Activated T-cell treated with anti-CD3 and anti-CD28 coated beads for 24 hours (primary cell): ENCODE measurements around the gene FUT3.
A peak's percentile ranks its signal among the peaks of the same experiment; 100 is the strongest.

Source experiments
- DNase-seq: peaks from one replicate; pipeline ENCODE4 v3.0.0-alpha.2; 2020; ENCODE audit warnings: low read depth

The FUT3 gene

DNA sequence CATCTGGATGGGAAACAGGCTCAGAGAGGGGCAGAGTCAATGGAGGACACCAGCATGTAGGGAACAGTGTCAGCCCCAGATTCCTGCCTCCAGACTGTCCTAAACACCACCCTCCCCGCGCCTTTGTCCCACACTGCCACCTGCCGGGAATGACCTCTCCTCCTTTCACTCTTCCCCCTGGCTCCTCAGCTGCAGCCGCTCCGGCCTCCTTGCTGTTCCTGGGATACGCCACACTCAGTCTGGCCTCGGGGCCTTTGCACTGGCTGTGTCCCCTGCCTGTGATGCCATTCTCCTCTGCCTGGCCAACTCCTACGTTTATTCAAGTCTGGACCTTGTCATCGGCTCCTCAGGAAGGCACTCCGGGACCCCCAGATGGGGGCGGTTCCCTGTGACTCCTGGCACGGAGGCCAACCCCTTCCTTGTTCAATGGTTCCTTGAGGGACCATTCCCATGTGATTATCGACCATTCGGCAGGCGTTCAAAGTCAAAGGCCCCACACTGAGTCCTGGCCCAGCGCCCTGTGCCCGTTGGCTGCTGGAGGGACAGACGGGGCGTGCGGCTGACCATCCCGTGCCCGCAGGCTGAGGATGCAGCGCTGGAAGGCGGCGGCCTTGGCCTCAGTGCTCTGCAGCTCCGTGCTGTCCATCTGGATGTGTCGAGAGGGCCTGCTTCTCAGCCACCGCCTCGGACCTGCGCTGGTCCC, 27.5 kb downstream of the FUT3 start:
- DNase-seq = no peak

DNA sequence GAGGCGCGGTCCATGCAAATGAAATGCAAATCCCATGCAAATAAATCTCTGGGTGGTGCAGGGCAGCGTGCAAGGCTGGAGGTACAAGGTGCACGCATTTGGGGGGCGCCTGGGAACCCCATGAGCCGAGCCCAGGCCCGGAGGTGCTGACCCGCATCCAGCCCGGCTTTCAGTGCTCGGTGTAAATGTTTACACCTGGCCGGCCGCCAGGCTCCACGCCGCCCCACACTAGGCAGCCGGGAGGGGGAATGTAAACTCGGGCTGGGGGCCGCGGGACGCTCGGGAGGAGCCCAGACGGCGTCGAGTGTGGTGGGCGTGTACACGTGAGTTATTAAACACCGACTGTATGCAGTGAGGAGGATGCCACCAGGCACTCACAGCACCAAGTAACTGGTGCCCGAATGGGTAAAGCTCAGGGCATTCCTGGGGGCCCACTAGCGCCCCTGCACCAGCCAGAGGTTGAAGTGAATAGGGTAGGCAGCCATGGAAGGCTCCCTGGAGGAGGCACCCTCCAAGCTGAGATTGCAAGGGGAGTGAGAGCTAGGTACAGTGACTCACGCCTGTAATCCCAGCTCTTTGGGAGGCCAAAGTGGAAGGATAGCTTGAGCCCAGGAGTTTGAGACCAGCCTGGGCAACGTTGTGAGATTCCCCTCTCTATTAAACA, 28.9 kb downstream of the FUT3 start:
- no peak for DNase-seq

DNA sequence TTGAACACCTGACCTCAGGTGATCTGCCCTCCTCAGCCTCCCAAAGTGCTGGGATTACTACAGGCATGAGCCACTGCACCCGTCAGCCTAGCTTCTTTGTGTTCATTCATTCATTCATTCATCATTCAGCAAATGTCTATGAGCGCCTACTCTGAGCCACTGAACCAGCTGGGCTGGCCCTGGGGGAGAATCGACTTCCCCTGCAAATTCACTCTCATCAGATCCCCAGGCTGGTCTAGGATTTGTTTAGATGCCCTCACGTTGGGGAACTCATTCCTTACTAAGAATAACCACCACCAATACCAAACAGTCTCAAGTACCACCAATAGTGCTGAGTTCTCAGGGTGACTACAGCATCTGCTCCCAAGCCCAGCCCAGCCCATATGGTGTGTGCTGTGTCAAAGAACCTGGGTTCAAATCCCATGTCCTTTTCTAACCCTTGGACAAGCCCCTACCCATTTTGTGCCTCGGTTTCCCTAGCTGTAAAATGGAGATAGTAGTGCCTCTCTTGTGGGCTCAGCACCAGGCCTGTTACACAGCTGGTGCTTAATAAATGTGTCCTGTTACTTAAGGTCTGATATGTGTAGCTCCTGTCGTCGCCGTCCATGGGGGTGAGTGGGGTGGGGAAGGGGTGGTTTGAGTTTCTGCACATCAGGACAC, 29.6 kb downstream of the FUT3 start:
- DNase-seq = no peak

DNA sequence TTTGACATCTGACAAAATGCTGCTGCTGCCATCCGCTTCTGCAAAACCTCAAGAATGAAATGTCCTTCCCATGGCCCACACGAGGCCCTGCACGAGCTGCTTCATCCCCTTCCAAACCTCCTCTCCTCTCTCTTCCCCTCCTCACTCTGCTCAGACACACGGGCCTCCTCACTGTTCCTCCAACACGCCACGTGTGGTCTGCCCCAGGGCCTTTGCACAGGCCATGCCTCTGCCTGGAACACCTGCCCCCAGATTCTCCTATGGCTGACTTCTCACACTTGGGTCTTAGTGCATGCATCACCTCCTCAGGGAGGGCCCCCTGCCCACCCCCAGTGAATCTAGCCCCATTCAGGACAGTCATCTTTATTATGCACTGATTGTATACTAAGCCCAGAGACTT, 30.5 kb downstream of the FUT3 start:
- DNase-seq = no peak

DNA sequence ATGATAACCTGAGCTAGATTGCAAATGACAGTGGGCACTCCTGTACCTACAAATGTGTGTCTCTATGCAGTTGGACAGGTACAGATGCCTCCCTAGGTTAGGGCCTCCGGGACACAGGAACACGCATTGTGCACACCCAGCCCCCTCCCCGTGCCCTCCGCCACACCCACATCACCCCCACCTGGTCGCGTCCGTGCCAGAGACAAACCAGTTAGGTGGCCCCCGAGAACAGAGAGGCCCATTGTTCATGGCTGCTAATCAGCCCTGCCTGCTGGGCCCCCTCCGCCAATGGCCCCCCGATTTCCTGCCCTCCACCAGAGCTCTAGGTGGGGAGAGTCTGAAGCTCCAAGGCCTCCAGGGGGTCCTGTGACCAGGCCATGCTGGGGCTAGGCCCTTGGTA, 32.7 kb downstream of the FUT3 start:
- no peak for DNase-seq

DNA sequence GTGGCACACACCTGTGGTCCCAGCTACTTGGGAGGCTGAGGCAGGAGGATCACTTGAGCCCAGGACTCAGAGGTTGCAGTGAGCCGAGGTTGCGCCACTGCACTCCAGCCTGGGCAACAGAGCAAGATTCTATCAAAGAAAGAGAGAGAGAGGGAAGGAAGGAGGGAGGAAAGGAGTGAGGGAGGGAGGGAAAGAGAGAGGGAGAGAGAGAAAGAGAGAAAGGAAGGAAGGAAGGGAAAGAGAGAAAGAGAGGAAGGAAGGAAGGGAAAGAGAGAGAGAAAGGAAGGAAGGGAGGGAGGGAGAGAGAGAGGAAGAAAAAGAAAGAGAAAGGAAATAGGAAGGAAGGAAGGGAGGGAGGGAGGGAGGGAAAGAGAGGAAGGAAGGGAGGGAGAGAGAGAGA, 34.0 kb downstream of the FUT3 start:
- no peak for DNase-seq

DNA sequence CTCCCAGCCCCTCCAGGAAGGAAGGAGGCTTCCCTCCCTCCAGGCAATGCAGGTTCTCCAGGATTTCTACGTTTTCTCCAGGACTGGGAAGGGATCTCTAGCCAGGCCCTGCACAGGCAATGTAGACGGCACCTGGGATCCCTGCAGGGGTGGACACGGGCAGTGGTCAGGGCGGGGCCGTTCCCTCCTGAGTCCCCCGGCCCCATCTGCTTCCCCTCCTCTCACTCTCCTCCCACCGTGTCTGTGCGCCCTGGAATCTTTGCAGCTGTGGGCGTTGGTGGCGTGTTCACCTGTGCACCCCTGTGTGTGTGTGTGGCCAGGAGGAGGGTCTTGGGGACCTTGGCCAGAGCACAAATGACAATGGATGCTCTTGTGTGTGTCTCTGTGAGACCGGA, 36.4 kb downstream of the FUT3 start:
- no peak for DNase-seq

DNA sequence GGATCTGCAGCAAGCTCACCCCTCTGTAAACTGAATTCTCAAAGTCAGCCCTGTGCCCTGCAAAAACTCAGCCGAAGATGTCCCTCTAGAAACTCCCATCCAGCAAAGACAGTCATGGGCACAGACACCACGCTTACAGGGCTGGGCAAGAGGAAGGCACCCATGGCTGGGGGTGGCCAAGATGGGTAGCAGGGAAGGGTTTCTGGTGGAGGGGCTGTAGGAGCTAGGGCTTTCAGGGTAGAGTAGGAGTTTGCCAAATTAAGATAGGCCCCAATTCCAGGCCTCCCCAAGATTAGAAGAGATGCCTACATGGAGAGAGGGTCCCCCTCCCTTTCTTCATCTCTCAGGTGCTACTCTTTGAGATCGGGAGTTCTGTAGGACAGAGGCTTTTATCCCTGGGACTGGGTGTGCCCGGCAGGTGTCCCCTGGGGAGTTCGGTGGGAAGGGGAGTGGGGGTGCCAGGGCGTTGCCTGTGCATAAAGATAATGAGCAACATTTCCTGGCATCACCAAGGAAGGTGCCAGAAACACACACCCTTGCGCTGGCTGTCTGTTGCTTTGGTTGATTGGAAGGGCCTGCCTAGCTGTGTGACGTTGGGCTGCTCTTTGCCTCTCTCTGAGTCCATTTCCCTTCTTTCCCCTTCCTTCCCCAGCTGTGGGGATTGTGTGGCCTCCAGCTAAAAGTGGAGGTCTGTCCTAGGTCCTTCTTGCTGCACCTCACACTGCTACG, 37.0 kb downstream of the FUT3 start:
- DNase-seq = no peak

DNA sequence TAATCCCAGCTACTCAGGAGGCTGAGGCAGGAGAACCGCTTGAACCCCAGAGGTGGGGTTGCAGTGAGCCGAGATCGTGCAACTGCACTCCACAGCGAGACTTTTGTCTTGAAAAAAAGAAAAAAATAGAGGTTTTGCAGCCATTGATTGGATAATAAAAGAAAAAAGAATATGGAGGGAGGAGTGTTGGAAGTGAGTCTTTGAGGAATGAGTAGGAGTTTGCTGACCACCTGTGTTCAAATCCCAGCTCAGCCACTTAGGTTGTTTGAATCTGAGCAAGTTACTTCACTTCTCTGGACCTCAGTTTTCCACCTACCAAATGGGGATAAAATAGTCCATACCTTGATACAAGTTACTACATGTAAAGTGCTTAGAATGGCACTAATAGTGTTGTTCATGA, 40.1 kb downstream of the FUT3 start:
- DNase-seq = no peak

DNA sequence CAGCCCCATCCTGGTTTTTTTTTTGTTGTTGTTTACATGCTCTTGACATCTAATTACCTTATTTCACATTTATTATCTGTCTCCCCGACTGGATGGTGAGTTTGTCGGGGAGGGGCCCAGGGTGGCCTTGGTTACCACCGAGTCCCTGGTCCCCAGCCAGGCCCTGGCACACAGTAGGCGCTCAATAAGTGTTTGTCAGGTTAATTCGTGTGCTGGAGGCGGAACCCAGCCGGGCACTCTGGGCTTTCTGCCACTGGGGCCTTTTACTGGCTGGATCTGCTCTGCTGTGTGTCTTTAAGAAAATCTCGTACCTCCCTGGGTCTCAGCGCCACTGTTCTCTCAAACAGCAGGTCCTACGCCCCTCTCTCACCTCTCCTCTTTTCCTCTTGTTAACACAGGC, 41.8 kb downstream of the FUT3 start:
- DNase-seq = no peak

DNA sequence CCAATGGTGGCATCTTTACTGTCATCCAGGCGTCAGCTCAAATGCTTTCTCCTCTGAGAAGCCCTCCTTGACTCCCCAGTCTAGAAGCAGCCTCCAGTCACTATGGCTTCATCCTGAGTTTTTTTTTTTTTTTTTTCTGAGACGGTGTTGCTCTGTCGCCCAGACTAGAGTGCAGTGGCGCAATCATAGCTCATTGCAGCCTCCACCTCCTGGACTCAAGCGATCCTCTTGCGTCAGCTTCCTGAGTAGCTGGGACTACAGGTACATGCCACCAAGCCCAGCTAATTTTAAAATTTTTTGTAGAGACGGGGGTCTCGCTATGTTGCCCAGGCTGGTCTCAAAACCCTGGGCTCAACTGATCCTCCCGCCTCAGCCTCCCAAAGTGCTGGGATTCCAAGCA, 42.2 kb downstream of the FUT3 start:
- no peak for DNase-seq

DNA sequence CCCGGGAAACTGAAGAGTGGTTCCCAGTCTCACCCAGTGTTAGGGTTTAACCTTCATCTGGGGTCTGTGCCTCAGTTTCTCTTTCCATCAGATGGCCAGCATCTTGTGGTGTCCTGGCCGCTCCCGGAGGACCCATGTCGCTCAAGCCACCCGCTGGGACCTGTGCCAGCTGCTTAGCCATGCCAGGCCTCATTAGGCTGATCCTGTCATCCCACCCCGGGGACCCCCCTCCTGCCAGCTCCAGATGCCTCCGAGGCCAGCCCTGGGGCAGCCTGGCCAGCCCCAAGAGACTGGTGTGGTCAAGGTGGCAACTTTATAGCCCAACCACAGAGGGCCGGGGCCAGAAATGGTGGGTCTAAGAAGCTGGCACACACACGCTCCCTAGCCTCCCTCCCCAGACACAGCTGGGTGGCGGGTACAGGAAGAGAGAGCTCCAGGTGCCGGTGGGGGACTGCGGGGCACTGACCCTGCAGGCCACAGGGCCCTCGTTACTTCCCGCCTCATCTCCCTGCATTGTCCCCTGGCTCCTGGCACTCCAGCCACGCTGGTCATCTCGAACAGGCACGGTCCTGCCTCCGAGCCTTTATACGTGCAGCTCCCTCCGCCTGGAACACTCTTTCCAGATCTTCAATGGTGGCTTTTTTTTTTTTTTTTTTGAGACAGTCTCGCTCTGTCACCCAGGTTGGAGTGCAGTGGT, 43.0 kb downstream of the FUT3 start:
- DNase-seq = no peak

DNA sequence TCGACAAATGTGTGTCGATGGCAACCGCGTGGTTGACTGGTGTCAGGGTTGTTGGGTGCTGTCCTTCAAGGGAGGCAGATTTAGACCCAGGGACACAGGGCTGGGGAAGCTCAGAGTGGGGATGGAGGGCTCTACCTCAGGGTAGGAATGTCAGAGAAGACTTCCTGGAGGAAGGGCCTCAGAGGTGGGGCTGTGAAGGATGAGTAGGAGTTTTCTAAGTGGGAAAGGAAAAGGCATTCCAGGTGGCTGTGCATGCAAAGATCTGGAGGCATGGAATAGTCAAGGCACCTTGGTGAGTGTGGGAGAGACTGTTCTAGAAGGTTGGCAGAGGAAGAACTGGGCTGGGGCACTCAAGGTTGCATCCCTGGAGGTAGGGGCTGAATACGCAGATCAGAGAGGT, 44.3 kb downstream of the FUT3 start:
- DNase-seq = no peak

DNA sequence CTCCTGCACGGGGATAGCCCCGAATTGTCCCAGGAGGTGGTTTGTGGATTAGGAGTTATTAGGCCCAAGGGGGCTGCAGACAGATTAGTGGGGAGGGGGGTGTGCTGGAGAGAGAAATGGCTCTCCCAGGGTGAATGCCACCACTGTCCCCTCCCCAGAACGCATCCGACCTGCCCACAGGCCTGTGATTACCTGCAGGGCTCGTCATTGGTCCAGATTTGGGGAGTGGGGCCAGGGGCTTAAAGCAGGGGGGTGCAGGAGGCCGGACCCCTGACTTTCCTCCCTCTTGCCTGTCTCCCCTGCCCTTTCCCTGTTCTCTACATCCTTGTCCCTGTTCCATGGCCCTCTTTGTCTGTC, 45.1 kb downstream of the FUT3 start:
- no peak for DNase-seq

DNA sequence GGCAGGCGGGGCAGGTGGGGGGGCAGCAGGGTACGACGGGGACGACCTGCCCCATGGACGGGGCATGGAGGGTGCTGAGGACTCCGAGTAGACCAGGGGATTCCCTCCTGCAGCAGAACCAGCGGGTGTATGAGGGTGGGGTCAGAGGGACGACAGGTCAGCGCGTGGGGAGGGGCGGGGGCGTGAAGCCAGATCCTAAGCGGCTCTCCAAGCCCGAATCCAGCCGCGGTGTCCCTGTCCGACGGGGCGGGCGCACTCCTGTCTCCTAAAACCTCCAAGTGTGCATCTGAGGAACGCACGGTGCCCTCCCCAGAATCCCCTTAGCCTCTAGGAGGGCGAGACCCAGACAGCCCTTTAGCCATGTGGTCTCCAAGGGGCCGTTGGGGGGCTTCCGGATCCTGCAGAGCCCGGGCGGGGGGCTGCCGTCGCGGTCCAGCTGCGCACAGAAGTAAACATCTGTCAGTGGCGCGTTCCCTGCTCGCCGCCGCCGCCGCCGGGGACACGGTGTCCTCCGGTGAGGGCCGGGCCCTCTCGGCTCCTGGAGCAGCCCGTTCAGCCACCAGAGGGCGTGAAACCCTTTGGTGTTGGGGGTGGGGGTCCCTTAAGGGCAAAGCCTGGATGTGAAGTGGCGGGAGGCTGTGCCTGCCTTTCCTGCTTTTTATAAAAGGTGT, 45.7 kb downstream of the FUT3 start:
- DNase-seq = peak; percentile 49

DNA sequence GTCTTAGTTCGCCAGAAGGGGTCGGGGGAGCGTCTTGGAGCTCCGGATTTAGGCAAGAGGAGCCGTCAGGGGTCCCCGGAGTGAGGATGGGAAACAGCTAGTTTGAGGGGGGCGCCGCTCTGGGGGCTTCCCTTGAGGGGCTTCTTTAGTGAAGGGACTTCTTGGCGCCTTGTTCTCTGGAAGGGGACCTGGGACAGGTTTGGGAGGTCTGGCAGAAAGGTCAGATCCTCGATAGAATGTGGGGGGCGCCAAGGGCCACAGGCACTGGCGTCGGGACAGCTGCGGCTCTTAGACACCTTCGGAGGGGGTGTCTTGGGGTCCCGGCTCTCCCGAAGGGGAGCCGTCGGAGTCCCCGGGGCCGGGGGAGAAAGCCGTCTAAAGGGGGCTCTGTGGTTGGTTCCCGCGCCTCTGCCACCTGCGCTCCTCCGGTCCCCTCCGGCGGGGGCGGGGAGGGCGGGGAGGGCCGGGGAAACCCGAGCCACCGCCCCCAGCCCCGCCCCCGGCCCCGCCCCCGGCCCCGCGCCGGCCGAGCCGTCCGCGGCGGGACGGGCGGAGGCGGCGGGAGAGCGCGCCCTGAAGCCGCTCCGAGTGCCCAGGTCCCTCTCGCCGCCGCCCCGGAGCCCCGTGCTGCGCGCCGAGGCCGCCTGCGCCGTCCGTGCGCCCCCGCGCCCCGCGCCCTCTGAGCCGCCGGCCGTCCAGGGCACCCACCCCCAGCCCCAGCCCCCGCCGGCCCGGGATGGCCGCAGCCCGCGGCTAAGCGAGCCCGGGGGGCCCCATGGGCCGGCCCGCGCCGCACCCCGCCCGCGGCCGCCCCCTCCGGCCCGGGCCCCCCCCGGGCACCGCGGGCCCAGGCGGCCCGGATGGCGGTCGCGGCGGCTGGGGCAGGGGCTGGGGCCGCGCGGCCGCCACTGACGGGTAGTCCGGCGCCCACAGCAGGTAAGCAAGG, 46.5 kb downstream of the FUT3 start, which contains the start of gene NRTN:
Gene NRTN (plus strand): TSS at position 552 of the 946 bp plus-strand sequence. CDS start 19,099 bp downstream, outside the sequence.
- DNase-seq = peak; percentile 27

DNA sequence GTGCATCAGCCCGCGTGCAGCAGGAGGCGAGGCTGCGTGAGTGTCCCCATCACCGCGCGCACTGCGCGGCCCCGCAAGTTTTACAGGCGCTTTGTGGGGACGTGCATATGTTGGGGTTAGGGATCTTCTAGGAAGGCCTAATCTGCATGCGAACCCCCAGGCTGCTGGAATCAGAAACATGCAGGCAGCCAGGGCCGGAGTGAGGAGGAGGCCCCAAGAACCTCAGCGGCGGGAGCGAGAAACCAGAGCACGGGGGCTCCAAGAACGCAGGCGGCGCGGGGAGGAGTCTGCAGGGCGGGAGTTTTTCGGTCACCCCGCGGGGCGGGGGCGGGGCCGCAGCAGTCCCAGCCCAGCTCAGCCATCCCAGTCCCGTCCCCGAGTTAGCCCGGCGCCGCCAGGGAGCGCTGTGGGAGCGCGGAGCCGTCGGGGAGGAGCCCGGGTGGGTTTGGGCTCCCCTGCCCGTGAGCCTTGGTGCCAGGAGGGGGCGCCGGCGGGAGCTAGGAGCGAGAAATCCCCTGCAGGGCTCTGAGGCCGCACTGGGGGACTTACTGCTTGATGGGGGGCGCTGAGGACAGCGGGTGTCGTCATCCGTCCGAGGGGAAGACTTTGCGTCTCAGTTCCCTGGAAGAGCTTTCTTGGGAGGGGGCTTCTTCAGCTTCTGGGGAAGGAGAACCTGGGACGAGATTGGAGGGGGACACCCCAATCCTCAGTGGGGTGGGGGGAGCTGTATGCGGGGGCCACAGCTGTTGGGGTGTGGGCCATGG, 47.3 kb downstream of the FUT3 start:
- peak; percentile 93 for DNase-seq

DNA sequence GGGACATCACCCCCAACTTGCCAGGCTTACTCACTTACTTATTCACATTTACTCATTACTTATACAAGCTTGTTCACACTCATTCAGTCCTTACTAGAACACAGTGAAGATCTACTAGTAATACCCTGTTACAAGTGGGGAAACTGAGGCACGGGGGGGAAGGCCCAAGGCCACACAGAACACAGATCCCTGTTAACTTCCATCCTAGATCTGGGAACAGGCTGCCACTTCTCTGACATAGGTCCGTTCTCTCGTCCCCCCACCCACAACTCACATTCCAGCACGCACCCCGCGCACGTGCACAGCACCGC, 47.9 kb downstream of the FUT3 start:
- DNase-seq = no peak

DNA sequence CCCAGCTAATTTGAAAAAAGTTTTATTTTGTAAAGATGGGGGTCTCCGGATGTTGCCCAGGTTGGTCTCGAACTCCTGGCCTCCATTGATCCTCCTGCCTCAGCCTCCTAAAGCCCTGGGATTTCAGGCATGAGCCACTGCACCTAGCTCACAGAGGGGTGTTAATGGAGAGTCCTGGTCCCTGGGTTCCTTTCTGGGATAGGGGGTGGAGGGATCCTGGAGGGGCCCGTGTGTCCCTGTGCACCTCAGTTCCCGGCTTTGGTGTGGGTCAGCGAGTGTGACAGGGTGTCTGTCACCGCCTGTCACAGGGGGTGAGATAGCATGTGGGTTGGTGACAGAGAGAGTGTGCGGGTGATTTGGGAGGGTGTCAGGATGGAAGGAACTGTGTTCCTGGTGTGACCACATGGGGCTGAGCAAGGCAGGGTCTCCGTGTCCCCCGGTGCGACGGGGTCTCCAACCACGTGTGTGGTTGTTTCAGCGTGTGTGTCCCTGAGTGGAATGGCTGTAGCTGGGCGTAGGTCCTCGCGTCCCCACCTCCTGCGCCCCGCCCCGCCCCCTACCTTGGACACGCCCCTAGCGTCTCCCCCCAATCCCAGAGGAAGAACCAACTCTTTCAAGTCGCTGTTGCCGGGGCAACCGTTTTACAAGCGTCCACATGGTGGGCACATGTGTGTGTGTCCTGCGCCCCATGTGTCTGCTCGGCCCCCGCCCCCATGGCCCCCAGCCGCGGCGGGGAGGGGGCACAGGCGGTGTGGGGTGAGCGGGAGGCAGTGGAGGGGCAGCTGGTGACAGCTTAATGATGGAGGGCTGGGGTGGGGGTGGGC, 49.2 kb downstream of the FUT3 start:
- no peak for DNase-seq
